H9 (cell line): ENCODE measurements around the gene EXD2. TPM values are rescaled to one million over a fixed set of nuclear protein-coding genes. Genes with fewer than 3 reads are reported as not detected.
"Not testable (repeated sequence)": the region's sequence is repeated elsewhere in the genome, so short reads cannot be mapped to it uniquely, and the experiment has no call there.

Experiments
- DNase-seq: peaks from one replicate; pipeline ENCODE4 v3.0.0-alpha.2; 2017
- H2AFZ ChIP-seq: one replicate; pipeline ENCODE4 v1.6.1; 2013; ENCODE audit warnings: mild to moderate bottlenecking, low read length, control low read depth, moderate library complexity
- H2AK5ac ChIP-seq: 2 replicates; pipeline ENCODE4 v1.6.1; 2013; ENCODE audit warnings: low read length, control low read depth, mixed read lengths; ENCODE audit not compliant: insufficient read length
- H2BK120ac ChIP-seq: one replicate; pipeline ENCODE4 v1.6.1; 2013; ENCODE audit warnings: low read depth, mild to moderate bottlenecking, low read length, control low read depth, inconsistent platforms; ENCODE audit not compliant: poor library complexity, severe bottlenecking
- H2BK12ac ChIP-seq: 2 replicates; pipeline ENCODE4 v1.6.1; 2013; ENCODE audit warnings: low read length, control low read depth, mixed read lengths, low read depth; ENCODE audit not compliant: insufficient read length
- H2BK15ac ChIP-seq: 2 replicates; pipeline ENCODE4 v1.6.1; 2013; ENCODE audit warnings: low read depth, low read length, control low read depth
- H2BK20ac ChIP-seq: one replicate; pipeline ENCODE4 v1.6.1; 2013; ENCODE audit warnings: low read depth, mild to moderate bottlenecking, low read length, control low read depth, inconsistent platforms; ENCODE audit not compliant: poor library complexity, severe bottlenecking
- H2BK5ac ChIP-seq: 2 replicates; pipeline ENCODE4 v1.6.1; 2013; ENCODE audit warnings: low read length, control low read depth, mixed read lengths; ENCODE audit not compliant: insufficient read length
- H3K14ac ChIP-seq: 2 replicates; pipeline ENCODE4 v1.6.1; 2013; ENCODE audit warnings: low read length, control low read depth; ENCODE audit not compliant: insufficient read depth
- H3K18ac ChIP-seq: 2 replicates; pipeline ENCODE4 v1.6.1; 2013; ENCODE audit warnings: low read depth, mild to moderate bottlenecking, mixed read lengths, low read length, control low read depth; ENCODE audit not compliant: insufficient read length
- H3K23ac ChIP-seq: 2 replicates; pipeline ENCODE4 v1.6.1; 2013; ENCODE audit warnings: low read length, control low read depth, mixed read lengths, low read depth; ENCODE audit not compliant: insufficient read length
- H3K23me2 ChIP-seq: 2 replicates; pipeline ENCODE4 v1.6.1; 2013; ENCODE audit warnings: low read depth, mild to moderate bottlenecking, mixed read lengths, low read length, control low read depth; ENCODE audit not compliant: insufficient read length, poor library complexity, severe bottlenecking
- H3K27ac ChIP-seq: 2 replicates; pipeline ENCODE4 v1.5.1; 2013; ENCODE audit warnings: low read length, control low read depth, mixed read lengths, low read depth; ENCODE audit not compliant: insufficient read length
- H3K27me3 ChIP-seq: 2 replicates; pipeline ENCODE4 v1.6.1; 2013; ENCODE audit warnings: low read length, control low read depth, inconsistent platforms; ENCODE audit not compliant: insufficient read depth
- H3K4ac ChIP-seq: 2 replicates; pipeline ENCODE4 v1.6.1; 2013; ENCODE audit warnings: low read depth, mild to moderate bottlenecking, control low read depth, inconsistent platforms, low read length, moderate library complexity
- H3K4me1 ChIP-seq: 2 replicates; pipeline ENCODE4 v1.6.1; 2013; ENCODE audit warnings: low read length, control low read depth, inconsistent platforms; ENCODE audit not compliant: insufficient read depth
- H3K4me2 ChIP-seq: 2 replicates; pipeline ENCODE4 v1.6.1; 2013; ENCODE audit warnings: low read length, control low read depth, mixed read lengths; ENCODE audit not compliant: insufficient read length, insufficient read depth
- H3K56ac ChIP-seq: 2 replicates; pipeline ENCODE4 v1.6.1; 2013; ENCODE audit warnings: low read depth, mild to moderate bottlenecking, mixed read lengths, low read length, control low read depth; ENCODE audit not compliant: insufficient read length
- H3K79me1 ChIP-seq: 2 replicates; pipeline ENCODE4 v1.6.1; 2013; ENCODE audit warnings: low read depth, mild to moderate bottlenecking, moderate library complexity, low read length, control low read depth, inconsistent platforms; ENCODE audit not compliant: insufficient read depth, poor library complexity, severe bottlenecking
- H3K79me2 ChIP-seq: 2 replicates; pipeline ENCODE4 v1.6.1; 2013; ENCODE audit warnings: low read length, control low read depth, inconsistent platforms; ENCODE audit not compliant: insufficient read depth
- H3K9ac ChIP-seq: 2 replicates; pipeline ENCODE4 v1.6.1; 2013; ENCODE audit warnings: low read length, control low read depth, mixed read lengths; ENCODE audit not compliant: insufficient read length; ENCODE audit errors: extremely low read depth
- H3K9me3 ChIP-seq: one replicate; pipeline ENCODE4 v1.6.1; 2013; ENCODE audit warnings: low read depth, low read length, inconsistent platforms; ENCODE audit not compliant: control insufficient read depth
- H3T11ph ChIP-seq: one replicate; pipeline ENCODE4 v1.6.1; 2013; ENCODE audit warnings: mild to moderate bottlenecking, low read length, control low read depth, inconsistent platforms
- H4K20me1 ChIP-seq: one replicate; pipeline ENCODE4 v1.6.1; 2013; ENCODE audit not compliant: control insufficient read depth, insufficient read length, insufficient read depth
- H4K5ac ChIP-seq: 2 replicates; pipeline ENCODE4 v1.6.1; 2013; ENCODE audit warnings: low read depth, mild to moderate bottlenecking, mixed read lengths, low read length, control low read depth; ENCODE audit not compliant: insufficient read length
- H4K8ac ChIP-seq: replicated peaks from 2 replicates; pipeline ENCODE4 v1.6.1; 2013; ENCODE audit warnings: low read length, control low read depth, mixed read lengths, low read depth; ENCODE audit not compliant: insufficient read length
- H4K91ac ChIP-seq: 2 replicates; pipeline ENCODE4 v1.6.1; 2013; ENCODE audit warnings: low read depth, mild to moderate bottlenecking, moderate library complexity, mixed read lengths, low read length, control low read depth; ENCODE audit not compliant: insufficient read length
- H3K27ac Mint-ChIP-seq, 3 experiments: 2 replicates in 2 of 3; 3 replicates in 1 of 3; pipeline ENCODE4 v1.8.0; 2020 to 2021; ENCODE audit warnings: mixed read lengths in 3 of 3, mild to moderate bottlenecking in 1 of 3, moderate library complexity in 1 of 3
- H3K27me3 Mint-ChIP-seq: 2 replicates; pipeline ENCODE4 v1.8.0; 2021; ENCODE audit warnings: low read depth, mild to moderate bottlenecking, moderate library complexity, mixed read lengths
- H3K36me3 Mint-ChIP-seq, 3 experiments: 2 replicates in 2 of 3; 3 replicates in 1 of 3; pipeline ENCODE4 v1.8.0; 2020 to 2021; ENCODE audit warnings: low read depth in 3 of 3, mixed read lengths in 3 of 3; ENCODE audit not compliant: insufficient read depth in 1 of 3
- H3K4me1 Mint-ChIP-seq, 2 experiments: 2 replicates each; pipeline ENCODE4 v1.8.0; 2020; ENCODE audit warnings: mixed read lengths in 2 of 2
- H3K4me3 Mint-ChIP-seq, 2 experiments: 2 replicates in 1 of 2; 3 replicates in 1 of 2; pipeline ENCODE4 v1.8.0; 2020 to 2021; ENCODE audit warnings: mild to moderate bottlenecking in 2 of 2, mixed read lengths in 2 of 2, moderate library complexity in 1 of 2
- H3K9me3 Mint-ChIP-seq, 2 experiments: 2 replicates in 1 of 2; 3 replicates in 1 of 2; pipeline ENCODE4 v1.8.0; 2020; ENCODE audit warnings: mild to moderate bottlenecking in 2 of 2, mixed read lengths in 2 of 2, moderate library complexity in 1 of 2
- CTCF ChIP-seq: fragments of 200-600 bp; sonication (generic); conservative IDR thresholded peaks from 3 replicates; pipeline ENCODE4 v1.8.0; 2021; ENCODE audit warnings: antibody characterized with exemption, mild to moderate bottlenecking
- whole genome bisulfite sequencing: extraction: QIAGEN DNeasy Blood & Tissue Kit; methylation state at CpG from one replicate; pipeline ENCODE4 v1.1.7; 2013; ENCODE audit warnings: missing lambda C conversion rate, low lambda C conversion rate, mixed read lengths; ENCODE audit not compliant: insufficient read length; ENCODE audit errors: extremely low coverage; 5-methylcytosine and 5-hydroxymethylcytosine counted together
- total RNA-seq: library from RNA; stranded (reverse); gene quantifications from 2 replicates; pipeline ENCODE4 v1.2.1, GENCODE V29; 2021

The EXD2 gene
- total RNA-seq, 1 experiment from 2014 or later = 19.6 TPM

DNA sequence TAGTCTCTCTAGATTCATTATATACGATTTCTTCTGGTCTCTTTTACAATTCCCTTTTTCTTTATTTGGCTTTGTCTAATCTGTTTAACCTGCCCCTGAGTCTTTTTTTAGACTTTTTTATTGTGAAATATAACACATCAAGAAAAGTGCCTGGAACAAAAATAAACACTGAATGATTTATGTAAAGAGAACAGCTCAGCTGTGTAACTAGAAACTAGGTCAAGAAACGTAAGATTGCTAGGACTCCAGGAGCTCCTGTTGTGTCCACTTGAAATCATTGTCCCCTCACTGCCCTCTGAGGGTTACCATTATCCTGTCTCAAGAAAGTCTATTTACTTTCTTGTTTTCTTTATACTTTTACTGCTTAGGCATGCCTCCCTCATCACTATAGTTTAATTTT is 23.1 kb downstream of the EXD2 start:
- Histone ChIP-seq H2AK5ac (no peak overlapping the region), H3T11ph (no peak overlapping the region), H3K4ac (no peak overlapping the region), H4K5ac (no peak overlapping the region), H4K91ac (no peak overlapping the region), H3K9ac (no peak overlapping the region), H2BK5ac (no peak overlapping the region), H2AFZ (no peak overlapping the region), H2BK12ac (no peak overlapping the region), H3K4me2 (no peak overlapping the region), H4K20me1 (no peaks in the 10 kb centered on the region), H3K23me2 (no peaks in the 10 kb centered on the region), H3K27ac (no peak overlapping the region), H3K79me2 (no peaks in the 10 kb centered on the region), H4K8ac (no peak overlapping the region), H2BK15ac (no peak overlapping the region), H3K18ac (no peak overlapping the region), H2BK120ac (no peak overlapping the region), H3K27me3 (no peaks in the 10 kb centered on the region), H3K79me1 (no peaks in the 10 kb centered on the region), H3K4me1 (no peaks in the 10 kb centered on the region), H3K56ac (no peak overlapping the region), H2BK20ac (no peak overlapping the region), H3K9me3 (no peaks in the 10 kb centered on the region), H3K14ac (no peak overlapping the region), H3K23ac (no peak overlapping the region)
- Mint-ChIP-seq H3K27ac (no peak overlapping the region), H3K36me3 (peaks cover 11 to 45% (median 32%) of the 10 kb centered on the region in 3 experiments; a peak in 6 of 7 replicates), H3K4me3 (no peak overlapping the region), H3K9me3 (peaks cover 2 to 3% of the 10 kb centered on the region in 2 experiments; a peak in 4 of 5 replicates), H3K27me3 (no peaks in the 10 kb centered on the region), H3K4me1 (no peaks in the 10 kb centered on the region)
- no peak for DNase-seq
- TF ChIP-seq CTCF = no peak
- no CpG with 5 or more reads among the region's 2 CpGs for whole genome bisulfite sequencing

DNA sequence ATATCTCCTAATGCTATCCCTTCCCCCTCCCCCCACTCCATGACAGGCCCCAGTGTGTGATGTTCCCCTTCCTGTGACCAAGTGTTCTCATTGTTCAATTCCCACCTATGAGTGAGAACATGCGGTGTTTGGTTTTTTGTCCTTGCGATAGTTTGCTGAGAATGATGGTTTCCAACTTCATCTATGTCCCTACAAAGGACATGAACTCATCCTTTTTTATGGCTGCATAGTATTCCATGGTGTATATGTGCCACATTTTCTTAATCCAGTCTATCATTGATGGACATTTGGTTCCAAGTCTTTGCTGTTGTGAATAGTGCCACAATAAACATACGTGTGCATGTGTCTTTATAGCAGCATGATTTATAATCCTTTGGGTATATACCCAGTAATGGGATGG is 26.4 kb downstream of the EXD2 start:
- not testable (repeated sequence) for H3K9ac ChIP-seq, H3K79me1 ChIP-seq, H3K27me3 ChIP-seq, H4K8ac ChIP-seq, H3K56ac ChIP-seq, H3K4me3 Mint-ChIP-seq, H3K79me2 ChIP-seq, H2BK120ac ChIP-seq, H2BK5ac ChIP-seq, DNase-seq, H2BK15ac ChIP-seq, H3K4me1 ChIP-seq, H3K9me3 Mint-ChIP-seq, H3K23ac ChIP-seq, H3K4me1 Mint-ChIP-seq, H2BK20ac ChIP-seq, H3K4ac ChIP-seq, H4K20me1 ChIP-seq, H4K91ac ChIP-seq, H3K27ac Mint-ChIP-seq, H3K23me2 ChIP-seq, H3K14ac ChIP-seq, H2BK12ac ChIP-seq, H3K9me3 ChIP-seq, H3K4me2 ChIP-seq, H4K5ac ChIP-seq, H2AFZ ChIP-seq, H3K18ac ChIP-seq, H3K27ac ChIP-seq, H3T11ph ChIP-seq, H2AK5ac ChIP-seq, H3K27me3 Mint-ChIP-seq
- WGBS = no CpG with 5 or more reads among the region's 3 CpGs
- H3K36me3 Mint-ChIP-seq = peaks cover 11 to 38% (median 22%) of the 10 kb centered on the region in 3 experiments; a peak in 6 of 7 replicates
